Activated CD8-positive, alpha-beta memory T cell treated with anti-CD3 and anti-CD28 coated beads for 24 hours (primary cell): Measurements from ENCODE around the gene AOPEP.
A peak's percentile ranks its signal among the peaks of the same experiment; 100 is the strongest.

Experiments used
- DNase-seq: peaks from one replicate; pipeline ENCODE4 v3.0.0-alpha.2; 2020

AOPEP gene

GRCh38 chr9:94726495-94727191, at the start of gene AOPEP:
Gene AOPEP, plus strand, starts transcription at chr9:94726699. Its CDS starts 33,085 bp downstream, at chr9:94759784.
- peak; percentile 100 for DNase-seq

- DNase-seq: no peak
Measured at GRCh38 chr9:94677929-94678328, 48.6 kb upstream of the AOPEP start.

DNA sequence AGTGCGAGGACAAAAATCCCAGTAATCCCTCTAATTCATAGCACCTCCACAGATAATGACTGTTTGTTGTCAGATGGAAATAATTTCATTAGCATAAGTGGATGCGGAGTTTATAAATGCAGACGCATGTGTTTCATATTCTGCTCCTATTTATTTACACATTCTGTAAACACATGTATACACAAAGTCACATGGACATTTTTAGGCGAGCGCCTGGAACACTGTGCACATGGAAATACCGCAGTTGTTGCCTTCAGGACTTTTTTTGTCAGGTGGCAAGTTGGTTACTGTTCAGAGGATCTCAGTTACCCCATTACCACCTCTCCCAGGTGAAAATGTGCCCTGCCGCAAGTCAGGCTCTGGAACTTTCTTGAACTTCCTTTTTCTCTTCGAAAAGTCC, 46.9 kb upstream of the AOPEP start:
- no peak for DNase-seq

DNA sequence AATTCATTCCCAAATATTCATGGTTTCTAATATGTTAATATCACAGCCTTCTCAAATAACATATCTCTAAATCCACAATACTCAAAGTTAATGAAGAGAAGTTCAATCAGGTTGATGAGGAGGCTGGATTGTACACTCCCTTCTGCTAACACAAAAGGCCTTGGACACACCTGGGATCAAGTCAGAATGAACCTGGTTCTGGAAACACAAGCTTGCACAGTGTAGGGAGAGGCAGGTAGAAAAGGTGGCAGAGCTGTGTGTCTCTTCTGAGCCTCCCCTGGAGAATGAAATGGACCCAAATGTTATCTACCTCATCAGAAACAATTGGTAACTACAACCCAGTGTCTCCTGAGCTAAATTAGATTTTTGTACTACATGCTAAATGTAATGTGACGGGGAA, 46.5 kb upstream of the AOPEP start:
- DNase-seq: no peak

- no peak for DNase-seq
Measured at GRCh38 chr9:94680621-94681020, 45.9 kb upstream of the AOPEP start.

DNA sequence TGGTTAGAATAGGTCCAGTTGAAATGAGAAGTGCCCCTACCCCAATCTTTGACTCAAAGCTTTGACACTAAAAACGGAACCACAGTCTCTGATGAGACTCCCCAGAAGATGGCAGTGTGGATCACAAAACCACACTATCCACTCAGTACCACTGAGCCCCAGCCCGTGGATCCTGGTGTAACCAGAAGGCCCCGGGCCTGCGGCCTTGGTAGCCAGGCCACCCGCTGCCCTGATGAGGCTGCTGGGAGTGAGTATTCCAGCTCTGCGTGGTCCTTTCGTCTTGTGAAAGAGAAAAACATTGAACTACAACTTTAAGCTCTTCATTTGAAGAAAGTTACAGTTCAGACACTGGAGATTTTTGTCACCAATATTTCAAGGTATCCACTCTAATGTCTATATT, 45.0 kb upstream of the AOPEP start:
- peak; percentile 76 for DNase-seq

DNA sequence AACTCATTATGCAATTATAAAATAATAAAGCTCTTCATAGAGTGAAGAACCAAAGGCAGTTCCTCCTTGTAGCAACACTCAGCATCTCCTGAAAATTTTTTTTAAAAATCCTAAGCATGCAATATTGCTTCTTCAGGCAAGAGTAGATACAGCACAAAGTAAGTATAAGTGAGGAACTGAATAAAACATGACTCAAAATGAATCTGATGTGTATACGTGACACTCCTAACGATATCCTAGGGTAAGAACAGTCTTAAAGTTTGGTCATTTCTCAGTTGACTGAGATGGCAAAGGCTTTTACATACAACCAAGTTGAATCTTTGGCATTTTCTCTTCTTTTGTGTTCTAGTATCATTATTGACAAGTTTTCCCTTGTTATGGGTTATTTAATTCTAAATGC, 41.1 kb upstream of the AOPEP start:
- DNase-seq: no peak

DNA sequence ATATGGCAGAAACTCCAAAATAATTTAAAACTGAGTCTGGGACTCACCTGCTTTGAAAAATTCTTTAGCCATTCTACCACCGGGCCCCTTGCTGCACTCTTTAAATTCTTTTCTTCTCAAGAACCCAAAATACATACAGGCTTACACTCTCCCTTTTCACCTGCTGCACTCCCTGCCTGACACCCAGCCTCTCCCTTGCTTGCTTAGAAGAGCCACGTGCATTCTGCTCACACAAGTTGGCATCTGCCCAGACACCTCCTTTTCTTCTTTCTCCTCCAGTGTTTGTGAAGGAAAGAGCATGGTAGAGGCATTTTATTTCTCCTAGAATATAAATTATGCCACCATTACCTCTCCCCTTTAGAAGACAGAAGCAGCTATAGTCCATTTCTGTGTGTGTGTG, 39.0 kb upstream of the AOPEP start:
- no peak for DNase-seq

GRCh38 chr9:94690344-94690743, 36.2 kb upstream of the AOPEP start:
- DNase-seq: no peak

DNA sequence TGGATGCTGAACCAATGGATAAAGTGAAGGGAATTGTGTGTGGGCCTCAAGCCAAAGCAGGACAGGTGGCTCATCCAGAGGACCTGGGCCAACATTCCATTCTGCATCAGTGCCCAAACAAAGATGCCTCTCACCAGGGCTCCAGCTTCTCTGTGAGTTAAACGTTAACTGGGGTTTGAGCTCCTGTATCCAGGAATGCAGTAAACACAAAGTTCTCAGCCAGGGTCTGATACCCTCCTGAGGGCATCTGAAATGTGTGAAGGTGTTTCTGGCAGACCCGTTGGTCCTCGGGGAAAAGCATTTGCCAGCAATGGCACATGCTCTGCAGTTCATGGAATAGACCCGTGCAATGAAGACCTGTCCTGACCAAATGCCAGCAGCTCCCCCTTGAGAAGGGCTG, 33.9 kb upstream of the AOPEP start:
- no peak for DNase-seq

GRCh38 chr9:94693485-94694204, 32.9 kb upstream of the AOPEP start:
- no peak for DNase-seq

DNA sequence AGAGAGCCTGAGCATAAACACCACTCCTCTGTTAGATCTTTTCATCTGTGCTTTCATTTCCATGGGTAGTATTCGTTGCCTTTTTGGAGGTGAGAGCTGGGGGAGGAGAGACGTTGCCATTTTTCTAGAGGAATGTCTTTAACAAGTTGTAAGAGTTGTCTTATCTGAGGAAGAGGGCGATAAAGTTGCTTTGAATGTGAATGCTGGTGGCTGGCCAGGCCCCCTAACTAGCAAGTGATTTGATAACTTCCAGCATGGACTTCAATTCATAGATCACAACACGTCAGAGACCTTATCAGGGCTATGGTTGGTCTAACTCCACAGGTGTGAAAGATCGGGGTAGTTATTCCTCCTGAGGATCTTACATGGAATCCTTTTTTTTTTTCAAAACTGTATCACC, 30.0 kb upstream of the AOPEP start:
- no peak for DNase-seq

DNA sequence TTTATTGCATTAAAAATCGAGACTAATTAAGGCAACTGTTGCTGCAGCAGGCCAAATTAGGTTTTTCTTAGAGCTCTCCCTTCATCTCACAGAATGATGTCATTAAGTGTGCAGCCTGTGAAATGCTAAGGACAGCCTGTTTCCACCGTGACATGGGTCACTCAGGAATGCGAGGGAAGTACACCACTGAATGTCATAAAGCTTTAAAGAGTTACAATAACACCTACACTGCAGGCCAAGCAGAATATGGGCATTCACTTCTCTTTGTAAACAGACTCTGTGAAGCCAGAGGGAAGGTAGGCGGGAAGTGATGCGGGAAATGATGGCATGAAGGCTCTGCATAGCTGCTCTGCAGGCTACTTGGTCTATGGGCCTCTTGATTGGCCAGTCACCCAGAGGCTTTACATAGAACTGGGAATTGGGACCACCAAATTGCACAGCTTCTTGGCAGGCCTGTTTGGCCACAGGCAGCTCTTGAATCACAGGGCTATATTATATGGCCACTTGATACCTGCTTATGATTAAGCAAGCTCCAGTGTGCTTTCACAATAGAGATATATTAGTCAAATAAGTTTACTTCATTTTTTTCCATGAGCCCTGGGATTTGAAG, 28.4 kb upstream of the AOPEP start:
- no peak for DNase-seq

DNA sequence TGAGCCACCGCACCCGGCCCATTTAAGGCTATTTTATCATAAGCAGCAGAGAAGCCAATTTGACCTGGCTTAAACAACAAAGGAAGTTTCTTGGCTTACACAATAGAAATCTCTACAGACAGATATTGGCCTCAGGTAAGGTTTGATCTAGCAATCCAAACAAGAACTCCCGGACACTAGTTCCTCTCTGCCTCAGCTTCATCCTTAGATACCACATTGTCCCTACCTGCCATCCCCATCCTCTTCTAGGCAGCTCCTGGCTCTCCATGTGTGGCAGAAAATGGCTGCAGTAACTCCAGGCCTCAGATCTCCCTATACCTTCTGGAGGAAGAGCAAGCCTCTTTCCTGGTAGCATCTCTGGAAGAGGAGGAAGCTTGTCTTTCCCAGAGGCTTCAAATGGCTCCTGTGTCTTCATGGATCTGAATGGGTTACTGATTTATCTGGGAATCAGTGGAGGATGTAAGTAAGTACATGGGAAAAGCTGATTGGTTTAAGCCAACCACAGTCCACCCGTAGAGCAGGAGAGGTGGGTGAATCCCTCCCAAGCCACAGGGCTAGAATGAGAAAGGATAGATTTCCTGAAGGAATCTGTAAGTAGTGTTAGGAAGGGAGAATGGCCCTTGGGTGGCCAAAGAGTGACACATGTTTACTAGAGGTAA, 26.7 kb upstream of the AOPEP start:
- no peak for DNase-seq

- no peak for DNase-seq
Measured at GRCh38 chr9:94700445-94700844, 26.1 kb upstream of the AOPEP start.

GRCh38 chr9:94703488-94704140, 22.9 kb upstream of the AOPEP start:
- DNase-seq: no peak

- DNase-seq: no peak
Measured at GRCh38 chr9:94705162-94705702, 21.3 kb upstream of the AOPEP start.

- DNase-seq: no peak
Measured at GRCh38 chr9:94706922-94707321, 19.6 kb upstream of the AOPEP start.

DNA sequence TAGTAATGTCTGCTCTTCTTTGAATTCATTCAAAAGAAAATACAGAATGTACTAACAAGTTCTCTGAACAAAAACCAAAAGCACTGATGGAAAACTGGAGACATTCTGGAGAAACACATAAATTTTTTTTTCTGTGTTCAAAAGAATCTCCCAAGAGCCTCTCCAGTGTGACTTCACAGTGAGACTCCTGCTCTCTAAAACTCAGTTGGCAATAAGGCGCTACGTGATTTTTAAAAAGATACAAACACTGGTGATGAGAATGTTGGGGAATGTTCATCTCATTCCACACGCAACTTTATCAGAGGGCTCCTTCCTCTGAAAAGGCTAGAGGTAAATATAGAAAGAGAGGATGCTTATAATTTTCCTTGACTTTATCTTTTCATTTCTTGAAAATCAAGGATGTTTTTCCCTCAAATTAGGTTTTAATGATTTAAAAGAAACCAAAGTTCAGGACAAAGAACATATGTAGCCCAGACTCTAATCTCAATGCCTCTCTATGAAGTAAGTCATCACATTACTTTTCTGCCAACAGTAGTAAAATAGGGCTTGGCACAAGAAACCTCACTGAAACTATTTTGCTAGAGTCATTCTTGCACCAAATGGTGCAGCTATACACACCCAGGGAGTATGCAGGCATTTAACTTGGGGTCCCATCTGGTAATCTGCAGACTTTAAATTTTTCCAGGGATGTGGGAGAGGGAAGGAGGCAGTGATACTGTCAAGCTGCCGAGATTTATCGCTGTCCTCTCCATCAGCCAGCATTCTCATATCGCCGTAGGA, 12.9 kb upstream of the AOPEP start:
- no peak for DNase-seq

DNA sequence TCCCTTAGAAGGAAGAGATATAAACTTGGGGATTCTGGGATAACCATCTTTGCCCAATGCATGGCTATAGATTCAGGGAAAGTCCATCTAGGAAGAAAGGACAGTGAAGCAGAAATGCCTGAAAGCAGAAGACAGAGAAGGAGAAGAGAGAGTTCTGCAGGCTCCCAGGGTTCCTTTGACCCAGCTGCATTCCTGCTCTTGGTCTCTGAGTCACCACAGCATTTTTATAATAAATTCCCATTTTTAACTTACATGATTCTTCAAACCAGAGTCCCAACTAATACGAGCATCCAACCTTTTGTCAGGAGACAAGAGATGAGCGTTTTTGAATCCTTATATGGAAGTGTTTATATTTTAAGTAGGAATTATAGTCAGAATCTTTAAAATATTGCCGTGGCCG, 12.0 kb upstream of the AOPEP start:
- no peak for DNase-seq

- no peak for DNase-seq
Measured at GRCh38 chr9:94717761-94718160, 8.7 kb upstream of the AOPEP start.

DNA sequence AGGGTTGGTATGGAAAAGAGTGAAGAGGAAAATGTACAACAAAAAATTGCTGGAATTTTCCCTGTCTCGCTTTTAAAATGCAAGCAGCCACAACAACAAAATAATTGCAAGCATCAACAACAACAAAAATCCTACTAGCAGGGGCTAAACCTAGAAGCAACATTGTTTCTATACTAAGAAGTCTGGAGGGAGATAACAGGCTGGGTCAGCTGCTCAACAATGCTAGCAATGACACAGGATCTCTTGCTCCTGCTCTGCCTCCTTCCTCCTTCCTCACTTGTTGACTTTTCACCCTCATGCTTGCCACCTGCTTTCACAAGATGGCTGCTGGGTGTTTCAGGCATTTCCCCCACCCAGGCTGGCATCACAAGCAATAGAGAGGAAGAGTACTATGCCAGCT, 7.6 kb upstream of the AOPEP start:
- no peak for DNase-seq
